ENCODE data around the gene CBR4.

The CBR4 gene

DNA sequence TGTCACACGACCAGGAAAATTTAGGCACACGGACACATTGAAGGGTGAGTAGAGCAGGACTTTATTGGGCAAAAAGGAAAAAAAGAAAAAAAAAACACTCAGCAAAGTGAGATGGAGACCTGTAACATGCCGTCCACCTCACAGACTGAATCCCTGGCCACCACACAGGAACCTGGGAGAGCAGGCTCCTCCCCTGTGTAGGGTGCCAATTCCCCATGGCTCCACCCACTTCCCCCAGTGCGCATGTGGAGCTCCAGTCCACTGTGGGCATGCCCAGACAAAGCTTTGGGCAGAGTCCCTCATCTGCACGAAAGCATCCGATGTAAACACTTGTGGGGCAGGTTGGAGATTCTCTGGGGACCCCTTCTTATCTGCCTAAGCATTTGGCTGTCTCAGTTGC, 23.6 kb upstream of the CBR4 start:
- DNase-seq (ENCODE audit: low read depth) = no peak

DNA sequence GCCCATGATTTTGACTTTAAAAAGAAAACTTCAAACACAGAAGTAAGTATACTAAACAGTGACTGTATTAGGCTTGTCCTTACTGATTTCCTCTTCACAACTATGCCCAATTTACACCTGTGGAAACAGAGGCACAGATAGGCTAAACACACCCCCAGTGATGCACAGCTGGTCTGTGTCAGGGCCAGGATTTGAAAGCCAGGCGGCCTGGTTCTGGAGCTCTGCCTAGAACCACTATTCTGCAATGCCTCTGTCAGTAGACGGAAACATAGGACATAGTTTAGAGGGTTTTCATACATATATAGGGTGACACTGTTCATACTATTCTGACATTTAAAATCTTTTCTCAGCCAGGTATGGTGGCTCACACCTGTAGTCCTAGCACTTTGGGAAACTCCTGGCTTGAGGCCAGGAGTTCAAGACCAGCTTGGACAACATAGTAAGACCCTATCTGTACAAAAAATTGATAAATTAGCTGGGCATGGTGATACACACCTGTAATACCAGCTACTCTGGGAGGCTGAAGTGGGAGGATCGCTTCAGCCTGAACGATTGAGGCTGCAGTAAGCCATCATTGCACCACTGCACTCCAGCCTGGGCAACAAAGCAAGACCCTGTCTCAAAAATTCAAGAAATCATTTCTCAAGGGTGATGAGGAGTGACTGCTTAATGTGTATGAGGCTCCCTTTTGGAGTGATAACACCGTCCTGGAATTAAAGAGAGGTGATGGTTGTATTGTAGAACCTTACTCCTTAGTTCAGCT, 23.0 kb upstream of the CBR4 start:
- DNase-seq (ENCODE audit: low read depth) = no peak

DNA sequence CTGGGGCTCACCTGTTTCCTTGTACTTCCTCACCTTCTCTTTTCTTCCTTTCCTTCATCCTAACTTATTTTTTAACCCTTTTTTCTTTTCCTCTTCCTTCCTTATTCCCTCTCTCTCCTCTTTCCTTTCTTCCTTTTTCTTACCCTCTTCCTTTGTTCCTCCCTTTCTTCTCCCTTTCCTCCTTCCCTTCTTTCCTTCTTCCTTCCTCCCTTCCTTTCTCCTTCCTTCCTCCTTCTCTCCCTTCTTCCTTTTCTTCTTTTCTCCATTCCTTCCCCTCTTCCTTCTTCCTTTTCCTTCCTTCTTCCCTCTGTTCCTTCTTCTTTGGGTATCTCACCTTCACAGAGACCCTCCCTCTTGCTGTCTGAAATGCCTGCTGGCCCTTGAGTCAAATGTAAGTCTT, 22.1 kb upstream of the CBR4 start:
- no peak for DNase-seq (ENCODE audit: low read depth)

DNA sequence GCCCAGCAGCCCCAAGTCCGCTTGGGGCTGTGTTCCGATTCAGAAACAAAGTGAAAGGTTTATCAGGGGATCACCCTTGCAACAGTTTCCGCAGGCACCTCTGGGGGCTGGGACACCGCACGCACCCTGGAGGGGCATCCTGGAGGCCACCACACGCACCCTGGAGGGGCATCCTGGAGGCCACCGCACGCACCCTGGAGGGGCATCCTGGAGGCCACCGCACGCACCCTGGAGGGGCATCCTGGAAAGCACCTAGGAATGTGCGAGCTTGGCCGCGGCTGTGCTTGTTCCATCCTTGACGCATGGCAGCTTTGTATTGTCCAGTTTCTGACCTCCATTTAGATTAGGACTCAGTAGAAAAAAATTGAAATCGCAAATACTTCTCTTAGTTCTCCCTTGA, 21.3 kb upstream of the CBR4 start:
- DNase-seq (ENCODE audit: low read depth) = no peak

DNA sequence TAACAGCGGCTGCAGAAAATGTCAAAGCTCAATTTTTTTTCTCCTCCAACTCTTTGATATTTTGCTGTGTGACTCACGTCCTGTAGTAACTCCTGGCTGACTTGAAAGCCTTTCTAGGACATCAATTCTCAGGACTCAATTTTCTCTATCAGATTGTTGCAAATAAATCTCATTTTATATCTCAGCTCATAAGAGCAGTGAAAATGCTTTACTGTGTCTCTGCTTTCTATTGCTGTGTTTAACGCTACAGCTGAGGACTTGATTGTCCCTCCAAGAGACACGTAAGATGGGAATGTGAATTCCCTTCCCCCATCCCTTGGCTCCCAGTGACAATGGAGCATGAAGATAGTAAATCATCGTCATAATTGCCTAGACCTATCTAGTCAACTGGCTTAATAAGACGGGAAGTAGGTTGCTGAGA, 20.5 kb upstream of the CBR4 start:
- DNase-seq (ENCODE audit: low read depth) = peak; percentile 50

DNA sequence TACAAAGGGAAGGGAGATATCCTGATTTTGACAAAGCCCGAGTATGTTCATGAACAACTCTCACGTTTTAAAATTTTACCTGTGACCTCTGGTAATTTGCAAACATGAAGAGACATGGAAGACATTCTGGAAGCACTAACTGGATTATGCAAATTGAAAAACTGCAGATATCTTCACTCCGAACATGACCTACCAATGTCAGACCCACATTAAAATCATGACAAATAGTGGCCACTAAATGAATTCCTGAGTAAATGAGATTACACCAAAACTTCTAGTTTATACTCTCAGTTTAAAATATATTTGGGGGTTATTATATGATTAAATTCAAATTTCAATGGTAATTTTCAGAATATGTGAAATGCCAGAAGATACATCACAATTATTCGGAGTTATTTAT, 19.9 kb upstream of the CBR4 start:
- DNase-seq (ENCODE audit: low read depth) = no peak

DNA sequence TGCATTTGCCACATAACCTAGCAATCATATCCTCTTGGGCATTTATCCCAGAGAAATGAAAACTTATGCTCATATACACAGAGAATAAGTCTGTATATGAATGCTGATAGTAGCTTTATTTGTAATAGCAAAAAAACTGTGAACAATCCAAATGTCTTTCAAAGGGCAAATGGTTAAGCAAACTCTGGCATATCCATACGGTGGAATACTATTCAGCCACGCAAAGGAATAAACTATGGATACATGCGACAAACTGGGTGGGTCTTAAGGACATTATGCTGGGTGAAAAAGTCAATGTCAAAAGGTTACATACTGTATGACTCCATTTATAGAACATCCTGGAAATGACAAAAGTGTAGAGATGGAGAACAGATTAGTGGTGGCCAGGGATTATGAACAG, 17.6 kb upstream of the CBR4 start:
- DNase-seq (ENCODE audit: low read depth) = no peak

DNA sequence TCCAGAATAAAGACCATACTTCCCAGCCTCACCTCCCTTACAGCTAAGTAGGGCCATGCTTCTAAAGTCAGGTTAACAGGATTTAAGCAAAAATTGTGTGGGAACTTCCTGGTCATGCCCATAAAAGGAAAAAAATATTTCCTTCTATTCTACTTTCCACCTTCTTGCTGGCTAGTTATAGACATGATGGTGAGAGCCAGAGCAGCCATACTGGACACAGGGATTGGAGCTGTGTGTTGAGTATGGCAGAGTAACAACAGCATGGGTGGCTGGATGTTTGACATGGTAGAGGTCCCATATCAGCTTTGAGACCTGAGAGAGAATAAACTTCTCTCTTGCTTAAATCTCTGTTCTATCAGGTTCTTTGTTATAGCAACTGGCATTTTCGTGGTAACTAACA, 15.1 kb upstream of the CBR4 start:
- DNase-seq (ENCODE audit: low read depth) = no peak

DNA sequence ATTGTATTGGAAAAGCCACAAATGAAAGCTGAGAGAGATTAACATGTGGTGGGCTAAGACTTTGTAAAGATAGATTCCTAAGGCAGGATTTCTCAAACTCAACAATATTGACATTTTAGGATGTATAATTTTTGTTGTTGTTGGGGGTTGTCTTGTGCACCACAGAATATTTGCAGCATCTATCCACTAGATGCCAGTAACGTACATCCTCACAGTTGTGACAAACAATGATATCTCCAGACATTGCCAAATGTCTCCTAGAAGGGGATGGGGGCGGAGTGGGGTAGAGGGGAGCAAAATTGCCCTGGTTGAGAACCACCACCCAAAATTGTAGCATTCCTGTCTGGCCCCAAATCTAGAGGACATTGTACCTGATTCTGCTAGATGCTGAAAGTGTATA, 14.7 kb upstream of the CBR4 start:
- DNase-seq (ENCODE audit: low read depth) = peak; percentile 59

DNA sequence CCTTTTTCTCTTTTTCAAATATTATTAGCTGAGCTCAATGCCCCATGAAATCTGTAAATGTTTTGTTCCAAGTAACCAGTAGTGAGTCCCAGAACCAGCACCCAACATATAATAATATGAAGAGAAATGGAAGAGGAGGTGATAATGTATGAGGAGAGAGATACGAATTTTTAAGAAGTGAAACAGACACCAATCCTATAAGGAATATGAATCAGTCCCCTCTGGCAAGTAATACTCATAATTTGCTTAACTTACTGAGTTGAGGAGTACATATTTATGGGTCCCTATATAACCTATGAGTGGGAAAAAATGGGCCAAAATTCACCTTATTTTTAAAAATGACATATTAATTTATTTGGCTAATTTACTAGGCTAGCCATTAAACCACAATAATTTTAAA, 8.4 kb upstream of the CBR4 start:
- peak; percentile 24 for DNase-seq (ENCODE audit: low read depth)

DNA sequence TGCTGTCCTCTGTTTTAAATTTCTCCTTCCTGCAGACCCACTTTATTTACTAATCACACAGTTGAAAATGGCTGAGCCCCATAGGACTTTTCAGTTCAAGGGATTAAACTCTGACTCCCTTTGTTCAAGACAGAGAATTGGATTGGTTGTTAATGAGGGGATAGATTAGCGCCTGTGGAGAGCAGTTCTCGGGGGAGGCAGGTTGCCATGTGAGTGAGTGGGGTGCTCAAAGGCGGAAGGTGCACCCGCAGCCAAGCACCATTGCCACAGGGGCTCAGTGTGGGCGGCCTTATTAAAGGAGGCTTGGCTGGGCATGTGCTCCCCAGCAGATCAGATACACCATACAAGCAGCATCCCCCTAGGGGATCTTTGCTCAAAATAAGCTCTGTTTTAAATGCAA, 7.9 kb upstream of the CBR4 start:
- no peak for DNase-seq (ENCODE audit: low read depth)

DNA sequence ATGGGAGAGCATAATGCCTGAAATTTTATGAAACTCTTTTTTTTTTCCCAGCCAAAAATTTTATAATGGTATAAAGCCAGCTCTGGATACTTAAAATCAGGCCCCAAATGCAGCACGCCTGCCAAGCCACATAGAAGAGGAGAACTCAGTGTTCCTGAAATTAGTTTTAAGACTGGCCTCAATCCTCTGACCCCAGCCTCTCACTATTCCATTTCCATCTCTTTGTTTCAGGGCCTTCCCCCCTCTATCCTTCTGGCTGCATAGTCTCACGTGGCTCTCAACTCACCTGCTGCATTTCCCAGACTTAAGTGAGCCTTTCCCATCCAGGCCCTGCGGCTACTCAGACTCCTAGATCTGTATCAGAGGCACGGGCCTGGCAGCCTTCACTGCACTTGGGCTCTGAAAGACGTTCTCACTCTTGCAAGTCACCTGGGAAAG, 5.2 kb upstream of the CBR4 start:
- no peak for DNase-seq (ENCODE audit: low read depth)

DNA sequence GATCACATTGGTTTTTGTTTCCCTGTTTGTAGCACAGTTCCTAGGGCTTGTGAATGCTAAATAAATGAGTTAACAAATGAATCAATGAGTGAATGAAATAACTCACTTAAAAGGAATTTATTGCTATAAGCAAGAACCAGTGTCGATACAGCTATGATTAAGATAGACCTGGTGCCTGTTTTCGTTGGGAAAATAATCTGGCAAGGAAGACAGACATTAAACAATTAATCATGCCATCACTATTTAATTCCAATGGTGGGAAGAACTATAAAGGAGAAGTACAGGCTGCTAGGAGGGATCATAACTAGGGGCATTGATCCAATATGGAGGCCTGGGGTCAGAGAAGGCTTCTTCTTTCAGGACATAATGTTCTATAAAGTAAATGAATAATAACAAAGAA, 4.5 kb upstream of the CBR4 start:
- DNase-seq (ENCODE audit: low read depth) = peak; percentile 74

DNA sequence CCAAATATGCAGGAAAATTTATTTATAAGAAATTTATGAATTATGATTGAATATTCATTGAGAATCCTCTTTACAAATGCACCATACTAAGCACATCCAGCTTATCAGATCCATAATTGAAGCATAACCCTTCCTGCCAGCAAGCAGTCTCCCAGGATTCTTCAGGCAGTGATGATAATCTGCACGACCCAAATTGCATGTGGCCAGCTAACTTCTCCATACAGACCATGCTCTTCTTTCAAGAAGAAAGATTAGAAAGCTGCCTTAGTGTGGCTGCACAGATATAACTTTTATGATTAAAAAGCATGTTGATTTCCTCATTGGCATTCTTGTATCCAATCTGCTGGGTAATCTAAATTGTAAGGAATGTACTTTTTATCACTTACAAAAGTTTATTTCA, 3.3 kb upstream of the CBR4 start:
- no peak for DNase-seq (ENCODE audit: low read depth)

DNA sequence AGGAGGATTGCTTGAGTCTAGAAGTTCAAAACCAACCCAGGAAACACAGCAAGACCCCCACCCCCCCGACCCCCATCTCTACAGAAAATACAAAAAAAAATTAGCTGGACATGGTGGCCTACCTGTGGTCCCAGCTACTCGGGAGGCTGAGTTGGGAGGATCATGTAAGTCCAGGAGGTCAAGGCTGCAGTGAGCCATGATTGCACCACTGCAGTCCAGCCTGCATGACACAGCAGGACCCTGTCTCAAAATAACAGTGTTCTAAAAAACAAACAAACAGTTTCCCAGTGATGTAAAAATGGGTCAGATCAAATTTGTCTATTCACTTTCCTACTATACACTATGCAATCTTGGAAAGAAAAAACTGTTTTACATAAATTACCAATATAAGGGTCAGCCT, 2.0 kb upstream of the CBR4 start:
- no peak for DNase-seq (ENCODE audit: low read depth)

DNA sequence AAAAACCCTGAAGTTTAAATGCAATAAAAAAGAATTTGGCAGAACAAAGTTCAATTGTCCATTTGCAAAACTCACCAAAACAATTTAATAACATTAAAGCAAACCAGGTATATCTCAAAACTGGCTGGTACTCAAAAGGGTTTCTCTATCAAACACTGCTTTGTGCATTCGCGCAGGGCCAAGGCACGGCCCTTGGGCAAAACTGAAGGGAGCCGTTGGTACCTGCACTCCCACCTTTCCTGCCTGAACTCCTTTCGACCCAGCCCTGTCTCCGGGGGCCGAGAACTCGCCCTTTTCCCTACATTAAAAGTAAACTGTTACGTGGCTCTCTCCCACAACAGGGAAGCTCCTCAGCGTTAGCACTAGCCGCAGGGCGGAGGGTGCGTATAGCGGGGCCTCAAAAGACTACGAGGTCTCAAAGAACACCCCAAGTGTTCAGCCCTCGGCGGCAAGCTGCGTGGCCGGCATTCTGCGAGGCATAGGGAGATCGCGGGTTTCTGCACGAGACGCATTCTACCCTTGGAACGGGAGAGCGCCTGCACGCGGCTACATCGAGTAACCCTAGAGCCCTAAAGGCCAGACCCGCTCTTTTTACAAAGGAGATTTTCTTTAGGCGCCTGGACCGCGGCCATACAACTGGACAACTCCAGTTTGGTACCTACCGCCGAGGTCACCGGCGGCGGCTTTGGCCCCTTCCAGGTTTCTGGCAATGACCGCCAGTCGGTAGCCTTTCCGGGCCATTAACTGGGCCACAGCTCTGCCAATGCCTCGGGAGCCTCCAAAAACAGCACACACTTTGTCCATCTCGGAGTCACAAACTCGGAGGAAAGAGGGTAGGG, 550 bp downstream of the CBR4 start:
- DNase-seq (ENCODE audit: low read depth) = peak; percentile 73

DNA sequence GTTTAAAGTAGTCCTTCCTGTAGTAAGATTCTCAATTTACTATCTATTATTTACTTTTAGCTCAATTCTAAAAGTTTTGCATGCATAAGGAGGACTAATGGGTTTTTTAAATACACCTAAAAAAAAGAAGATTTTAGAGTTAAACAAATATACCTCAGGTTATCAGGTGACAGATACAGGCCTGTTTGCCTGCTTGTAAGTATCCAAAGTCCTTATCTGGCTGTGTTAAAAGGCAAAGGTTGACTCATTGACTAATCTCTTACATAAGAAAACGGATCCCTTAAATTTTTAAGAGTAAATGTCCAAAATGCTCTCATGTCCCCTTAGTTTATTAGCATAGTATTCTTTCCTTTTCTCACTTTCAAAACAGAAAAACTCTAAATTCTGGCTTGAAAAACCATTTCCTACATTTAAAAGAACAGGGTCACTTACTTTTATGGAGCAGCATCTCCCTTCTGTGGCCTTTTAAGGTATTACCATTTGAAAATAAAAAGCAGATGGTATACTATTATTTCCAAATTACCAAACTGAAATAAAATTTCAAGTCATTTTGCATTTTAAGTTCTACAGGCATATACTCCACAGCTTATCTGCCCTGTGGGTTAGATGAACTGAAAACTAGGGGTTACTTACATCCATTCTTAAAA, 4.5 kb downstream of the CBR4 start:
- DNase-seq (ENCODE audit: low read depth) = peak; percentile 47

DNA sequence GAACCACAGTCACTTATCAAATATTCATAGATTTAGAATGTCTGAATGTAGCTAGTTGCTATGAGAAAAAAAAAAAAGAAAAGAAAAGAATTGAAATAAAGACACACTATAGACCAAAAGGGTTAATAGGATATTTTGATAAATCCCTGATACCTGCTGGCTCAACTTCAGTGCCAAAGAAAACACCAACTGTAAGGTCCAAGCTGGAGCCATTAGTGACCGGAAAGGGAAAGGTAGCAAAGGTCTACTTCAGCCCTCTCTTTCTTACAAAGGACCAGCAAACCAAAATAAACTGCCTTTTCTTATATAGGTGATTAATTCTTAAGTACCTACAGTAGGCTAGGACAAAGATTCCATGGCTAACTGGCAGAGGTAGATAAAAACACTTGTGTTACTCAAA, 9.7 kb downstream of the CBR4 start:
- no peak for DNase-seq (ENCODE audit: low read depth)

DNA sequence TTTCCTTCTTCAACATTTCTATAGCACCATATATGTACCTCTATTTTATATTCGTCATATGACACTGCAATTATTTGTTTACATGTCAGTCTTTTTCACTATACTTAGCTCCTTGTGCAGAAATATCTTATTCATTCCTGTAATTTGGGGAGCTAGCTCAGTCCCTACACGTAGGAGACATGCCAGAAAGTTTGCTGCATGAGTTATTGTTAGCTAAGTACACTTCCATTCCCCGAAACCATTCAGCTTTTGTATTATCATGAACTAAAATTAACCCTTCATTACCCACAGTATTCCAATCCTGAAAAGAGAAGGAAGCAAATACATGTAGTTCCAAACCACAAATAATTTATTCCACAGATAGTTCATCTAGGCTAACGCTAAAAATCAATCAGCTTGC, 10.2 kb downstream of the CBR4 start:
- no peak for DNase-seq (ENCODE audit: low read depth)

DNA sequence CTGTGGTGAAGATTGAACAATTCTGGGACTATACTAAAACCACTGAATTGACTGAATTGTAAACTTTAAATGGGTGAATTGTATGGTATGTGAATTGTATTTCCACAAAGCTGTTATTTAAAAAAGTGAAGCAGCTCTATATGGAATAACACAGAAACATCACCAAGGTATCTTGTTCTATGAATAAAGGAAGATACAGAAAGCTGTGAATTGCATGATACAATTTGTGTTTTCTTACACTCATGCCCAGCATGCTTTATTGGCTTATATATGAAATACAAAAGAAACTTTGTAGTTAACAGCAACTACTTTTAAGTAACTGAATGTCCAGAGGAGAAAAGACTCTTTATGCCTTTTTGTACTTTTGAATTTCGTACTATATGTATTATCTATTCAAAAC, 11.5 kb downstream of the CBR4 start:
- no peak for DNase-seq (ENCODE audit: low read depth)

DNA sequence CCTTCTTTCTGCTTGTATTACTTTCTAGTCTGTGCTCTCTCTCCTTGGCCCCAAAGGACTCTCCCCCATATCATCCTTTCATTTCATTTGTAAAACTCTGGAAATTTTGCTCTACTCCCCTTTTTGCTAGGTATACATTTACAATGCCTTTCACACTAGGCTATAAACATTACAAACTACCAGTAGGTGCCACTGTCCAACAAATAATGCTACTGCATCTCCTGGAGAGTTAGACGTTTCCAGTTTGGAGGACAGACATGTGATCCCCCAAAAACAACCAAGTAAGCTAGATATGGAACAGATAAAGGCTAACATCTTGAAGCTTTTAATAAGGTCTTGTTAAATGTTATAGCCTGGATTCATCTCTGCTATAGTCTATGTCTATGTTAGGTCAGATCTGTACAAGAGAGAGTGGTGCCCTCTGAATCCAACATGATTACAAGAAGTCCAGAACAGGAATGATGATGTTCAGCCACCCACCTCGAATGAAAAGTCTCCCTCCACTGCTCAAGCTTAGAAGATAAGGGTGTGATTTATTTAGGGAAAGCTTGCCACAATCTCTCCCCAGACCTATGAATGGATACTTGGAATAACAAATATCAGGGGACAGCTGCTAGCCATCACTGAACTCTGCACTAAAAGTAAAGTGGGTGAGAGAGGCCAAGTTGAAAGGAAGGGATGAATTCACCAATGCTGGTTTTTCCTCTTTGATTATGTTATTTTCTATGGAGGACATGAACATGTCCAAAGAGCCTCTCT, 14.3 kb downstream of the CBR4 start:
- DNase-seq (ENCODE audit: low read depth) = peak; percentile 25

DNA sequence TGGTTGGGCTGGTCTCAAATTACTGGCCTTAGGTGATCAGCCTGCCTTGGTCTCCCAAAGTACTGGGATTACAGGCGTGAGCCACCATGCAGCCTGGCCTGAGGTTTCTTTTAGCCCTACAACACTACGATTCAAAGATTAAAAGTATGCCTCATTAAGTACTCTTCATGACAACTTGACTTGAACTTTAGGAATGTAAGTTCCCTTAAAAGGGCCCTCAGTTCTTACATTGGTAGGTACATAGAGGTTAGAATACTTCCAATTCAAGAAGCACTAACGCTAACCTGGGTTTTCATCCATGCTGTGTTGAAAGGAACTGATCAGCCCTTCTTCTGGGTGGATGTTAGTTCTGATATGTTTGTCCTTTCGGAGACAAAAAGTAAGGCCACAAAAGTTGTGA, 15.1 kb downstream of the CBR4 start:
- no peak for DNase-seq (ENCODE audit: low read depth)

Data from ELR (cell line).